Breast epithelium (tissue), 4 donors: ENCODE measurements around the gene TIAM2. TPM values are rescaled to one million over a fixed set of nuclear protein-coding genes. Genes with fewer than 3 reads are reported as not detected.

Experiments
- DNase-seq, 2 donors: peaks; one replicate each; pipeline ENCODE4 v3.0.0-alpha.2; 2019; ENCODE audit warnings: low spot score in 2 of 2
- H3K27ac ChIP-seq, 2 donors: fragments of 200-600 bp; sonication (generic) in 1 of 2; one replicate each; pipeline ENCODE4 v1.5.1; 2016 to 2019; ENCODE audit warnings: mild to moderate bottlenecking in 1 of 2
- H3K27me3 ChIP-seq, 2 donors: fragments of 200-600 bp; sonication (generic) in 1 of 2; one replicate each; pipeline versions ENCODE4 v1.5.1 to v1.6.0; 2017 to 2019; ENCODE audit warnings: control low read depth in 1 of 2, mild to moderate bottlenecking in 1 of 2
- H3K36me3 ChIP-seq: fragments of 200-600 bp; one replicate; pipeline ENCODE4 v1.5.1; 2019
- H3K4me1 ChIP-seq, 2 donors: fragments of 200-600 bp; sonication (generic); one replicate each; pipeline ENCODE4 v1.5.1; 2016 to 2019; ENCODE audit warnings: control low read depth in 1 of 2
- H3K4me3 ChIP-seq, 3 donors: fragments of 200-600 bp; sonication (generic); 1 replicate in 2 of 3; 2 replicates in 1 of 3; pipeline ENCODE4 v1.5.1; 2016 to 2019; ENCODE audit warnings: mild to moderate bottlenecking in 3 of 3, moderate library complexity in 2 of 3
- H3K9me3 ChIP-seq, 2 donors: fragments of 200-600 bp; sonication (generic) in 1 of 2; one replicate each; pipeline ENCODE4 v1.5.1; 2016 to 2019; ENCODE audit warnings: control low read depth in 1 of 2
- POLR2A ChIP-seq: fragments of 450-650 bp; IDR thresholded peaks from one replicate; pipeline ENCODE4 v1.6.1; 2016; ENCODE audit warnings: antibody characterized with exemption, mild to moderate bottlenecking, moderate library complexity
- POLR2AphosphoS5 ChIP-seq, 3 donors: sonication (generic); formaldehyde crosslinking; IDR thresholded peaks; one replicate each; pipeline ENCODE4 v1.6.1; 2017; ENCODE audit warnings: antibody characterized with exemption in 3 of 3
- intact Hi-C: fragments of 100-400 bp; cut with DNase I; formaldehyde crosslinking; loops from one replicate; pipeline ENCODE4 v1.15.1; 2023; ENCODE audit warnings: low total_unique reads
- total RNA-seq, 3 donors: library from RNA; depleted of rRNA; stranded (reverse); fragments of >200 nt; gene quantifications; one replicate each; pipeline ENCODE4 v1.1.0, GENCODE V29; 2016
- TF ChIP-seq, protein P1 (sequence below), 3 donors: fragments of 450-650 bp; IDR thresholded peaks; one replicate each; pipeline ENCODE4 v1.5.1; 2016 to 2017; ENCODE audit warnings: antibody characterized with exemption in 3 of 3, mild to moderate bottlenecking in 3 of 3, moderate library complexity in 3 of 3

The TIAM2 gene
- total RNA-seq, 3 donors from 2014 or later: 5.8 to 32.3 (median 12.8) TPM

DNA sequence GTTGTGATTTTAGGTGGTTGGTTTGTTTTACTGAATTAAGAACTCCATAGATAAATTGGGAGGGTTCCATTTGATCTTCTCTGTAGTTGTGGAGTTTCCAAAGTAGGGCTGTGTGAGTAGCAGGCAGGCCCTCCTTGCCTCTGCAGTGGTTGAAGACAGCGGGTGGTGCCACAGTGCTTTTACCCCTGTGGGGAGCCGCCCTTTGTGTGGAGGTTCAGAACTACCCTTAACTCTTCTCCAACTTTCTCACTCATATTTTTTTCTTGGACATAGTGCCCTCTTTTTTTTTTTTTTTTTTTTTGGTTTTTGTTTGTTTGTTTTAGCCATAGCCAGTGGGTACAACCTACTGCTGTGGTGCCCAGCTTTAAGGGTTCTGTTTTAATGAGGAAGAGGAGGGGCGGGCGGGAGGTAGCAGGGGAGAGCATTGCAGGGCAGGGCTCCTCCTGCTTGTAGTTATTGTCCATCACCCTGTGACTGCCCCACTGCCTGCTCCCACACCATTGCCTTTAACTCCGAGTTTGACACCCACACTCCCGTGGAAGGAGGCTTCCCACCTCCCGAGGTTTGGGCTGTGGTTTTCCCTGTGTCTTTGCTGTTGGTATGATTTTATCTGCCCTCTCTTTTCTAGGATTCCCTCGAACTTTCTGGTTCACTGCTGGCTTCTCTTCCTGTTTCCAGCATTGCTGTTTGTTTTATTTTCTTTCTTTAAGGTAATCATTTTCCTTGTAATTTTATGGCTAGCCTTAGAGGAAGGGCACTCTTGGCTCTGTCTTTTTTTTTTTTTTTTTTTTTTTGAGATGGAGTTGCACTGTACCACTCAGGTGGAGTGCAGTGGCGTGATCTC lies 50.7 kb downstream of the TIAM2 start:
- Histone ChIP-seq H3K4me3 (no peak overlapping the region), H3K36me3 (no peaks in the 10 kb centered on the region), H3K27ac (no peak overlapping the region), H3K27me3 (no peaks in the 10 kb centered on the region), H3K9me3 (no peaks in the 10 kb centered on the region), H3K4me1 (no peaks in the 10 kb centered on the region)
- no peak for TF ChIP-seq POLR2AphosphoS5 (IDR thresholded peaks at IDR 0.05)
- TF ChIP-seq, protein P1, sequence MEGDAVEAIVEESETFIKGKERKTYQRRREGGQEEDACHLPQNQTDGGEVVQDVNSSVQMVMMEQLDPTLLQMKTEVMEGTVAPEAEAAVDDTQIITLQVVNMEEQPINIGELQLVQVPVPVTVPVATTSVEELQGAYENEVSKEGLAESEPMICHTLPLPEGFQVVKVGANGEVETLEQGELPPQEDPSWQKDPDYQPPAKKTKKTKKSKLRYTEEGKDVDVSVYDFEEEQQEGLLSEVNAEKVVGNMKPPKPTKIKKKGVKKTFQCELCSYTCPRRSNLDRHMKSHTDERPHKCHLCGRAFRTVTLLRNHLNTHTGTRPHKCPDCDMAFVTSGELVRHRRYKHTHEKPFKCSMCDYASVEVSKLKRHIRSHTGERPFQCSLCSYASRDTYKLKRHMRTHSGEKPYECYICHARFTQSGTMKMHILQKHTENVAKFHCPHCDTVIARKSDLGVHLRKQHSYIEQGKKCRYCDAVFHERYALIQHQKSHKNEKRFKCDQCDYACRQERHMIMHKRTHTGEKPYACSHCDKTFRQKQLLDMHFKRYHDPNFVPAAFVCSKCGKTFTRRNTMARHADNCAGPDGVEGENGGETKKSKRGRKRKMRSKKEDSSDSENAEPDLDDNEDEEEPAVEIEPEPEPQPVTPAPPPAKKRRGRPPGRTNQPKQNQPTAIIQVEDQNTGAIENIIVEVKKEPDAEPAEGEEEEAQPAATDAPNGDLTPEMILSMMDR (IDR thresholded peaks at IDR 0.05): no peak
- TF ChIP-seq POLR2A: no peak
- intact Hi-C loops: no loop called here
- no peak for DNase-seq

DNA sequence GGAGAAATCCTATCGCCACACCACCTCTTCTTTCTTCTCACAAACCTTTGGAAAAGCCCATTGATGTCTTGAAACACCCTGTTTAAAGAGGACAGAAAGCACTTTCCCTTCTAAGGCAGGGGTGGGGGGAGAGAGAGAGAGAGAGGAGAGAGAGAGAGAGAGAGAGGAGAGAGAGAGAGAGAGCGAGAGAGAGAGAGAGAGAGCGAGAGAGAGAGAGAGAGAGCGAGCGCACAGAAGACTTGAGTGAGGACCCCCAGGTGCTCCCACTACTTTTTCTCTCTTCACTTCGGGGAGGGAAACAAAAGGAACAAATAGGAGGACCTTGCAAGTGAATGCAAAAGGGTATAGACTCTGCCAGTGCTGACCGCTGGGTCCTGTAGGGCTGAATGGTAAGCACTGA lies 52.4 kb downstream of the TIAM2 start:
- no peak overlapping the region for H3K27ac ChIP-seq
- intact Hi-C loops: no loop called here
- no peak for DNase-seq
- no peaks in the 10 kb centered on the region for H3K27me3 ChIP-seq
- no peak overlapping the region for H3K4me3 ChIP-seq
- no peaks in the 10 kb centered on the region for H3K9me3 ChIP-seq
- no peak for TF ChIP-seq POLR2AphosphoS5 (IDR thresholded peaks at IDR 0.05)
- TF ChIP-seq POLR2A: no peak
- TF ChIP-seq, protein P1 (IDR thresholded peaks at IDR 0.05): no peak
- no peaks in the 10 kb centered on the region for H3K36me3 ChIP-seq
- H3K4me1 ChIP-seq: no peaks in the 10 kb centered on the region

DNA sequence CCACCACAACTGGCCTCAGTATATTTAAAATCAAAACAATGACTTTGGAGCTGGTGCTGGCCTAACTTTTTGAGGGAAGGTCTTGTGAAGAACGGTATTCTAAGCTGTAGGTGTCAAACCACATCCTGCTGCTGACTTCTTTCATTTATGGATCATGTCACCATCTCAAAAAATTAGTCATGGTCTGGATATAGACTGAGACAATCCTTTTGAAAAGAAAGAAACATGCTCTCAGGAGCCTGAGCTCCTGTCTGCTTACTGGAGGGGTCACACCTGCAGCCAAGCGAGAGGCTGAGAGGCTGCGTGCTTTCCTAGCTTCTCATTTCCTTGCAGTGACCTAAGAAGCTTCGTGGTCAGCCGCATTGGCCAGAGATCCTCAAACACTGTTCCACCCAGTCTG lies 55.2 kb downstream of the TIAM2 start:
- DNase-seq: no peak
- no peaks in the 10 kb centered on the region for H3K9me3 ChIP-seq
- H3K27me3 ChIP-seq: no peaks in the 10 kb centered on the region
- H3K4me3 ChIP-seq: no peak overlapping the region
- H3K36me3 ChIP-seq: no peaks in the 10 kb centered on the region
- TF ChIP-seq, protein P1 (IDR thresholded peaks at IDR 0.05): no peak
- TF ChIP-seq POLR2A: no peak
- TF ChIP-seq POLR2AphosphoS5 (IDR thresholded peaks at IDR 0.05): no peak
- intact Hi-C loops: no loop called here
- H3K4me1 ChIP-seq: no peaks in the 10 kb centered on the region
- no peak overlapping the region for H3K27ac ChIP-seq

DNA sequence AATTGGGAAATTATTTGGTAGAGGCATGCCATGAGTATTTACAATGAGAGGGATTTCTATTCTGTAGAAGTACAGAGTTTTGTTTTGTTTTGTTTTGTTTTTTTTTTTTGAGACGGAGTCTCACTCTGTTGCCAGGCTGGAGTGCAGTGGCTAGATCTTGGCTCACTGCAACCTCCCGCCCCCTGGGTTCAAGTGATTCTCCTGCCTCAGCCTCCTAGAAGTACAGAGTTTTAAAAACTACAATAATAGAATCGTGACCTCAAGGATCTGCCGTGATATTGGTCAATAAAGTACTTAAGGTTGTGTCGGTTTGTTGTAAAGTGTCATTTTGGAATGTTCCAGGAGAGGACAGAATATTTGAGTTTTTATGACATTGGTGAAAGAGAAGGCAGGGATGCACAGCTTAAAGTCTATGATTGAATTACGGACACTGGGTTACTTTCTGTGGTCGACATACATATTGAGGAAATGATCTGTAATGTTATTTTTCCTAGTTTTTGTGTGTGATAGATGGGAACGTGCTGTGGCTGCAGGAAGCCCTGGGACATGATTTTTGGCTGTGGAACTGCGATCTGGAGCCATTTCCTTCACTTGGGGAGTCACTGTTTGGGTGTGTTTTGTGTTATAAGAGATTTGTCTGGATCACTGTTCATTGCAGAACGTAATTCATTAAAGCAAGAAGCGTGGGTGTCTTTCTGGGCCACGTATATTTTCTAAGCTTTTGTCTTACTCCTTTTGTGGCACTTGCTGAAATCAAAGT lies 59.6 kb downstream of the TIAM2 start:
- Histone ChIP-seq H3K4me1 (no peaks in the 10 kb centered on the region), H3K4me3 (no peak overlapping the region), H3K27ac (no peak overlapping the region), H3K9me3 (no peaks in the 10 kb centered on the region), H3K27me3 (no peaks in the 10 kb centered on the region), H3K36me3 (no peaks in the 10 kb centered on the region)
- DNase-seq: no peak
- intact Hi-C loops: no loop called here
- TF ChIP-seq, protein P1 (IDR thresholded peaks at IDR 0.05): no peak
- no peak for TF ChIP-seq POLR2AphosphoS5 (IDR thresholded peaks at IDR 0.05)
- TF ChIP-seq POLR2A: no peak

DNA sequence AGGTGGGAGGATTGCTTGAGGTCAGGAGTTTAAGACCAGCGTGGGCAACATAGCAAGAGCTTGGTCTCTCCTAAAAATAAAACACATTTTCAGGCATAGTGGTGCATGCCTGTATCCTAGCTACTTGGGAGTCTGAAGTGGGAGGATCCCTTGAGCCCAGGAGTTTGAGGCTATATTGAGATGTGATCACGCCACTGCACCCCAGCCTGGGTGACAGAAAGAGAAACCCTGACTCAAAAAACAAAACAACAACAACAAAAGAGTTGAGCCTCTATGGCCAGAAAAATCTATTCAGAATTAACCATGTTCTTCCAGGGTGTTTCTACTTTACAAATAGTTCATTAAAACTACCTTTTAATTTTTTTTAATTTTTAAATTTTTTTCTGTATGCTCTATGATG lies 60.6 kb downstream of the TIAM2 start:
- intact Hi-C loops: no loop called here

More for the DNA sequence above, 60.6 kb downstream of the TIAM2 start:
- no peaks in the 10 kb centered on the region for H3K36me3 ChIP-seq
- no peaks in the 10 kb centered on the region for H3K27me3 ChIP-seq
- H3K4me1 ChIP-seq: no peaks in the 10 kb centered on the region
- no peak for TF ChIP-seq POLR2A
- TF ChIP-seq, protein P1 (IDR thresholded peaks at IDR 0.05): no peak
- no peak overlapping the region for H3K27ac ChIP-seq
- no peaks in the 10 kb centered on the region for H3K9me3 ChIP-seq
- DNase-seq: no peak
- no peak overlapping the region for H3K4me3 ChIP-seq
